ENCODE measurements around the gene PCDHB9.
"Not testable (repeated sequence)": the region's sequence is repeated elsewhere in the genome, so short reads cannot be mapped to it uniquely, and the experiment has no call there.

PCDHB9 gene

GRCh38 chr5:141189131-141189530 lies 2.2 kb downstream of the PCDHB9 start:
- FAIRE-seq = not testable (repeated sequence)

GRCh38 chr5:141192110-141192725 lies 5.3 kb downstream of the PCDHB9 start, which contains the start of gene PCDHB10:
TSS of gene PCDHB10 (plus strand) at chr5:141192353. CDS start at chr5:141192553, 200 bp downstream.
- FAIRE-seq = peak; percentile 61

GRCh38 chr5:141194332-141194731 lies 7.4 kb downstream of the PCDHB9 start:
- FAIRE-seq = not testable (repeated sequence)

GRCh38 chr5:141196363-141196762 lies 9.4 kb downstream of the PCDHB9 start:
- no peak for FAIRE-seq

GRCh38 chr5:141199359-141200235 lies 12.6 kb downstream of the PCDHB9 start, which contains the start of gene PCDHB11:
TSS of gene PCDHB11 (plus strand) at chr5:141199627. CDS start at chr5:141199775, 148 bp downstream.
- peak; percentile 63 for FAIRE-seq

GRCh38 chr5:141201126-141201525 lies 14.2 kb downstream of the PCDHB9 start:
- not testable (repeated sequence) for FAIRE-seq

GRCh38 chr5:141201646-141202045 lies 14.7 kb downstream of the PCDHB9 start:
- FAIRE-seq = not testable (repeated sequence)

- no peak for FAIRE-seq
These were observed 21.5 kb downstream of the PCDHB9 start, which contains the start of gene PCDHB12 for GRCh38 chr5:141208478-141208877. TSS of gene PCDHB12 (plus strand) at chr5:141208719. CDS start at chr5:141208908, 189 bp downstream.

GRCh38 chr5:141210281-141210680 lies 23.3 kb downstream of the PCDHB9 start:
- FAIRE-seq = not testable (repeated sequence)

GRCh38 chr5:141210849-141211248 lies 23.9 kb downstream of the PCDHB9 start:
- not testable (repeated sequence) for FAIRE-seq

GRCh38 chr5:141213656-141214339 lies 26.8 kb downstream of the PCDHB9 start, which contains the start of gene PCDHB13:
TSS of gene PCDHB13 (plus strand) at chr5:141213919. CDS start at chr5:141214124, 205 bp downstream.
- not testable (repeated sequence) for FAIRE-seq

- FAIRE-seq = not testable (repeated sequence)
These were observed 27.6 kb downstream of the PCDHB9 start for GRCh38 chr5:141214583-141214982.

- not testable (repeated sequence) for FAIRE-seq
These were observed 28.5 kb downstream of the PCDHB9 start for GRCh38 chr5:141215504-141215903.

- not testable (repeated sequence) for FAIRE-seq
These were observed 29.1 kb downstream of the PCDHB9 start for GRCh38 chr5:141216035-141216434.

GRCh38 chr5:141223112-141223783 lies 36.3 kb downstream of the PCDHB9 start, which contains the start of gene PCDHB14:
TSS of gene PCDHB14 (plus strand) at chr5:141223343. CDS start at chr5:141223506, 163 bp downstream.
- peak; percentile 94 for FAIRE-seq

- not testable (repeated sequence) for FAIRE-seq
These were observed 37.9 kb downstream of the PCDHB9 start for GRCh38 chr5:141224844-141225243.

- not testable (repeated sequence) for FAIRE-seq
These were observed 38.5 kb downstream of the PCDHB9 start for GRCh38 chr5:141225421-141225820.

GRCh38 chr5:141234109-141234667 lies 47.2 kb downstream of the PCDHB9 start:
- no peak for FAIRE-seq

GRCh38 chr5:141235922-141236321 lies 49.0 kb downstream of the PCDHB9 start:
- not testable (repeated sequence) for FAIRE-seq

- no peak for FAIRE-seq
These were observed 49.8 kb downstream of the PCDHB9 start for GRCh38 chr5:141236516-141237313.
